Measurements from ENCODE around the gene STXBP1.
A peak's percentile ranks its signal among the peaks of the same experiment; 100 is the strongest.

STXBP1 gene

GRCh38 chr9:127611899-127612790 lies at the start of gene STXBP1:
TSS of gene STXBP1 (plus strand) at chr9:127612277. CDS start at chr9:127612404, 127 bp downstream.
- peak; percentile 90 for DNase-seq (ENCODE audit: low spot score)

GRCh38 chr9:127562279-127562796 lies 49.7 kb upstream of the STXBP1 start:
- DNase-seq (ENCODE audit: low spot score), result no peak

- no peak for DNase-seq (ENCODE audit: low spot score)
These were observed 49.2 kb upstream of the STXBP1 start for GRCh38 chr9:127562841-127563401.

- no peak for DNase-seq (ENCODE audit: low spot score)
These were observed 48.5 kb upstream of the STXBP1 start for GRCh38 chr9:127563579-127563978.

- no peak for DNase-seq (ENCODE audit: low spot score)
These were observed 46.8 kb upstream of the STXBP1 start for GRCh38 chr9:127565231-127565630.

- DNase-seq (ENCODE audit: low spot score), result no peak
These were observed 45.6 kb upstream of the STXBP1 start for GRCh38 chr9:127566351-127567001.

GRCh38 chr9:127567035-127567729 lies 44.9 kb upstream of the STXBP1 start:
- DNase-seq (ENCODE audit: low spot score), result no peak

GRCh38 chr9:127567730-127568617 lies 44.1 kb upstream of the STXBP1 start:
- DNase-seq (ENCODE audit: low spot score), result no peak

- no peak for DNase-seq (ENCODE audit: low spot score)
These were observed 43.5 kb upstream of the STXBP1 start for GRCh38 chr9:127568618-127568970.

GRCh38 chr9:127568971-127569885 lies 42.8 kb upstream of the STXBP1 start:
- peak; percentile 50 for DNase-seq (ENCODE audit: low spot score)

GRCh38 chr9:127569886-127570401 lies 42.1 kb upstream of the STXBP1 start:
- DNase-seq (ENCODE audit: low spot score), result no peak

GRCh38 chr9:127570533-127571111 lies 41.5 kb upstream of the STXBP1 start:
- DNase-seq (ENCODE audit: low spot score), result no peak

- DNase-seq (ENCODE audit: low spot score), result no peak
These were observed 40.1 kb upstream of the STXBP1 start for GRCh38 chr9:127571971-127572370.

- no peak for DNase-seq (ENCODE audit: low spot score)
These were observed 38.9 kb upstream of the STXBP1 start for GRCh38 chr9:127572961-127573721.

GRCh38 chr9:127574072-127574993 lies 37.7 kb upstream of the STXBP1 start:
- no peak for DNase-seq (ENCODE audit: low spot score)

- DNase-seq (ENCODE audit: low spot score), result no peak
These were observed 36.0 kb upstream of the STXBP1 start for GRCh38 chr9:127575875-127576778.

Measured in globus pallidus (tissue), 1 donor.